ENCODE measurements around the gene FAF1.

FAF1 gene

DNA sequence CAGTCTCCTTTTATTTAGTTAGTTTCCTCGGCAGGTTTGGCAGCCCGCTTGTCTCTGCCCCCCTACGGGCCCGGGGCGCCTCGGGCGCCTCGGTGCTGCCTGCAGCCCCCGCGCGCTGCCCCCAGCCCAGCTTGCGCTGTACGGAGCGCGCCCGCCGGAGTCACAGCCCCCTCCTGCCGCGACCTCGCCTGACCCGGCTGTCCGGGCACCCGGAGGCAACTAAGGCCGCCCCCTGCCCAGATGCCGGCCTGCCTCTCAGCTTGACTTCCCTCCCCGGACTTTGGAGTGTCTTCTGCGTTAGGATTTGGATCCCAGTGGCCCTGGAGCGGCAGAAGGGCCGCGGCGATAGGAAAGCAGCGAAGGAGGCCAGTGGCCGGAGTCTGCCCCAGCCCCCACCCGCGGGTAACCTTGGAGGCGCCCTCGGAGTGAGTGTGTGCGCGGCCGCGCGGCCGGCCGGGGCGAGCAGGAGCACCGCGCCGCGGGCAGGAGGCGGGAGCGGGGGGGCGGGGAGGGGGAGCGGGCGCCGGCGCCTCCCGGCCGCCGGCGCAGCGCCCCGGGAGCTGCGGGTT, 17.6 kb upstream of the FAF1 start:
- TF ChIP-seq, protein P1, sequence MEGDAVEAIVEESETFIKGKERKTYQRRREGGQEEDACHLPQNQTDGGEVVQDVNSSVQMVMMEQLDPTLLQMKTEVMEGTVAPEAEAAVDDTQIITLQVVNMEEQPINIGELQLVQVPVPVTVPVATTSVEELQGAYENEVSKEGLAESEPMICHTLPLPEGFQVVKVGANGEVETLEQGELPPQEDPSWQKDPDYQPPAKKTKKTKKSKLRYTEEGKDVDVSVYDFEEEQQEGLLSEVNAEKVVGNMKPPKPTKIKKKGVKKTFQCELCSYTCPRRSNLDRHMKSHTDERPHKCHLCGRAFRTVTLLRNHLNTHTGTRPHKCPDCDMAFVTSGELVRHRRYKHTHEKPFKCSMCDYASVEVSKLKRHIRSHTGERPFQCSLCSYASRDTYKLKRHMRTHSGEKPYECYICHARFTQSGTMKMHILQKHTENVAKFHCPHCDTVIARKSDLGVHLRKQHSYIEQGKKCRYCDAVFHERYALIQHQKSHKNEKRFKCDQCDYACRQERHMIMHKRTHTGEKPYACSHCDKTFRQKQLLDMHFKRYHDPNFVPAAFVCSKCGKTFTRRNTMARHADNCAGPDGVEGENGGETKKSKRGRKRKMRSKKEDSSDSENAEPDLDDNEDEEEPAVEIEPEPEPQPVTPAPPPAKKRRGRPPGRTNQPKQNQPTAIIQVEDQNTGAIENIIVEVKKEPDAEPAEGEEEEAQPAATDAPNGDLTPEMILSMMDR (IDR thresholded peaks at IDR 0.05; ENCODE audit: low read depth, low read length): no peak
- DNase-seq (ENCODE audit: extremely low read depth, low read depth): no peak

DNA sequence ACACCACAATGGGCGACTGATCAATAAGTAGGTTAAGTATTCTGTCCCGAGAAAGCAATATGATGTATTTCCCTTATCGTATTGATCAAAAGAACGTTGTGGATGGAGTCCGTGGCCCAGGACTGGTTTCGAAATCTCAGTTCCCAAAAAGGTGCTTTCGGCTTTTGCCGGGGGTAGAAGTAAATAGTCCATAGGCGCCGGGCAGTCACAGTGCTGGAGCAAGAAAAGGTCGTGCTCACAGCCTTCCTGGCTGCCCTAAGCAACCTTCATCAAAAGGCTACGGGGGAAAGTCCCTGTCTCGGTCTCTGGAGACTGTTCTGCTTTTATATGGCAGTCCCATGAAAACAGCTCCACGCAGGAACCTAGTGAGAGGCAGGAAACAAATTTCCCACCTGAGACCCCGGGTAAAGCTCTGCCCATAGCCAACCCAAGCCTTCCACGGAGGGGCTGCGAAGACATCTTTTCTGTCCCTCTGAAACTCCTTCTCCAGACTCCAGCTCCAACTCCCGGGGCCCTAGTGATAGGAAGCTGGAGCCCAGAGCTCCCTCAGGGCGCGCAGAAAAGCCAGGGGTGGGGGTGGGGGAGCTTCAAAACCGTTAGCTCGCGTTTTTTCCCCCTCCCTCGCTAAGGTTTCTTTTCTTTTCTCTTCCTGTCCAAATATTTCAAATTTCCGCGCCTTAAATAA, 17.0 kb upstream of the FAF1 start:
- TF ChIP-seq, protein P1 (IDR thresholded peaks at IDR 0.05; ENCODE audit: low read depth, low read length): no peak
- no peak for DNase-seq (ENCODE audit: extremely low read depth, low read depth)

- TF ChIP-seq, protein P1 (IDR thresholded peaks at IDR 0.05; ENCODE audit: low read depth, low read length): no peak
- DNase-seq (ENCODE audit: extremely low read depth, low read depth): no peak
Measured at GRCh38 chr1:50976111-50976889, 16.2 kb upstream of the FAF1 start.

DNA sequence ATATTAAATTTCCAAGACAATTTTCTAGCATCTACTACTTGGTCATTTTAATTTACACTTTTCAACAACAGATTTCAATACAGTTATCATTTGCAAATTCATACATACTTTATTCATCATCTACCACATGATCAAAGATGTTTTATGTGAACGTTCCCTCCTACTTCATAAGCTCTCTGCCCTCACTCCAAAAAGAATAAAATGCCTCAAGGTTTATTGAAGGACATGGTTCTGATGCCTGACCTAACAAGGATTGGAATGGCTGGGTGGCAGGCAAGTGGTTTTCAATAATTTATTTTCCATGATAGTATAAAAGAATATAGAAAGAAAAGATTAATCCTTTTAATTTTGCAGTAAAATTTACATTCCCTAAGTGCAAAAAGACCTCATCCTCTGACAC, 15.4 kb upstream of the FAF1 start:
- no peak for DNase-seq (ENCODE audit: extremely low read depth, low read depth)
- TF ChIP-seq, protein P1 (IDR thresholded peaks at IDR 0.05; ENCODE audit: low read depth, low read length): no peak

GRCh38 chr1:50974618-50974935, 14.5 kb upstream of the FAF1 start:
- no peak for DNase-seq (ENCODE audit: extremely low read depth, low read depth)
- TF ChIP-seq, protein P1 (IDR thresholded peaks at IDR 0.05; ENCODE audit: low read depth, low read length): no peak

DNA sequence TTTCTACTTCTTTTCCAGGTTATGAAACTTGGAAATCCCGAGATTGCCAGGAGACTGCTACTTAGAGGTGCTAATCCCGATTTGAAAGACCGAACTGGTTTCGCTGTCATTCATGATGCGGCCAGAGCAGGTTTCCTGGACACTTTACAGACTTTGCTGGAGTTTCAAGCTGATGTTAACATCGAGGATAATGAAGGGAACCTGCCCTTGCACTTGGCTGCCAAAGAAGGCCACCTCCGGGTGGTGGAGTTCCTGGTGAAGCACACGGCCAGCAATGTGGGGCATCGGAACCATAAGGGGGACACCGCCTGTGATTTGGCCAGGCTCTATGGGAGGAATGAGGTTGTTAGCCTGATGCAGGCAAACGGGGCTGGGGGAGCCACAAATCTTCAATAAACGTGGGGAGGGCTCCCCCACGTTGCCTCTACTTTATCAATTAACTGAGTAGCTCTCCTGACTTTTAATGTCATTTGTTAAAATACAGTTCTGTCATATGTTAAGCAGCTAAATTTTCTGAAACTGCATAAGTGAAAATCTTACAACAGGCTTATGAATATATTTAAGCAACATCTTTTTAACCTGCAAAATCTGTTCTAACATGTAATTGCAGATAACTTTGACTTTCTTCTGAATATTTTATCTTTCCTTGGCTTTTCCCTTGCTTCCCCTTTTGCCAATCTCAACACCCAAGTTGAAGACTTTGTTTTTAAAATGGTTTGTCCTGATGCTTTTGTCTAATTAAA, 14.0 kb upstream of the FAF1 start:
- TF ChIP-seq, protein P1 (IDR thresholded peaks at IDR 0.05; ENCODE audit: low read depth, low read length): no peak
- DNase-seq (ENCODE audit: extremely low read depth, low read depth): no peak
